Endothelial cell (in vitro differentiated cells): ENCODE results near the gene CPSF3. TPM values are rescaled to one million over a fixed set of nuclear protein-coding genes. Genes with fewer than 3 reads are reported as not detected.

ENCODE experiments used
- DNase-seq: peaks from one replicate; pipeline ENCODE4 v3.0.0; 2021; ENCODE audit warnings: low spot score
- H3K27ac Mint-ChIP-seq: one replicate; pipeline ENCODE4 v1.8.0; 2021; ENCODE audit warnings: mixed read lengths, inconsistent platforms; ENCODE audit not compliant: unreplicated experiment
- H3K27me3 Mint-ChIP-seq: one replicate; pipeline ENCODE4 v1.8.0; 2021; ENCODE audit warnings: mild to moderate bottlenecking, moderate library complexity, mixed read lengths, inconsistent platforms; ENCODE audit not compliant: unreplicated experiment
- H3K36me3 Mint-ChIP-seq: one replicate; pipeline ENCODE4 v1.8.0; 2021; ENCODE audit warnings: mild to moderate bottlenecking, low read depth, mixed read lengths, inconsistent platforms; ENCODE audit not compliant: unreplicated experiment
- H3K4me1 Mint-ChIP-seq: one replicate; pipeline ENCODE4 v1.8.0; 2021; ENCODE audit warnings: mild to moderate bottlenecking, mixed read lengths, inconsistent platforms; ENCODE audit not compliant: unreplicated experiment
- H3K4me3 Mint-ChIP-seq: one replicate; pipeline ENCODE4 v1.8.0; 2021; ENCODE audit warnings: mild to moderate bottlenecking, mixed read lengths, inconsistent platforms; ENCODE audit not compliant: unreplicated experiment
- H3K9me3 Mint-ChIP-seq: one replicate; pipeline ENCODE4 v1.8.0; 2021; ENCODE audit warnings: mixed read lengths, inconsistent platforms; ENCODE audit not compliant: unreplicated experiment
- CTCF ChIP-seq: fragments of 200-600 bp; sonication (generic); IDR thresholded peaks from one replicate; pipeline ENCODE4 v1.5.0; 2021; ENCODE audit warnings: antibody characterized with exemption; ENCODE audit not compliant: unreplicated experiment
- total RNA-seq: library from RNA; stranded (reverse); fragmentation: NEBNext Ultra II Directional; extraction: Animal tissue kit (Norgen Biotek cat#: 25700); gene quantifications from one replicate; pipeline ENCODE4 v1.2.1, GENCODE V29; 2021; ENCODE audit not compliant: unreplicated experiment

CPSF3 gene
- total RNA-seq, 1 donor from 2014 or later: 55.2 TPM

- DNase-seq: no peak
- no peaks in the 10 kb centered on the region for H3K27me3 Mint-ChIP-seq
- no peaks in the 10 kb centered on the region for H3K4me1 Mint-ChIP-seq
- no peak for TF ChIP-seq CTCF
- H3K27ac Mint-ChIP-seq: peak overlapping the region; percentile 24
- peaks cover 38% of the 10 kb centered on the region for H3K36me3 Mint-ChIP-seq
- H3K4me3 Mint-ChIP-seq: no peak overlapping the region
- H3K9me3 Mint-ChIP-seq: no peaks in the 10 kb centered on the region
Observed at GRCh38 chr2:9490789-9491188, 67.3 kb downstream of the CPSF3 start.

GRCh38 chr2:9492927-9493326 is 69.5 kb downstream of the CPSF3 start:
- TF ChIP-seq CTCF: no peak
- no peak for DNase-seq
- Mint-ChIP-seq H3K9me3 (no peaks in the 10 kb centered on the region), H3K27me3 (no peaks in the 10 kb centered on the region), H3K36me3 (peaks cover 41% of the 10 kb centered on the region), H3K4me3 (no peak overlapping the region), H3K27ac (no peak overlapping the region), H3K4me1 (no peaks in the 10 kb centered on the region)

- H3K9me3 Mint-ChIP-seq: no peaks in the 10 kb centered on the region
- no peak for DNase-seq
- no peak overlapping the region for H3K27ac Mint-ChIP-seq
- no peaks in the 10 kb centered on the region for H3K27me3 Mint-ChIP-seq
- H3K4me3 Mint-ChIP-seq: no peak overlapping the region
- H3K36me3 Mint-ChIP-seq: peaks cover 36% of the 10 kb centered on the region
- H3K4me1 Mint-ChIP-seq: no peaks in the 10 kb centered on the region
- TF ChIP-seq CTCF: no peak
Observed at GRCh38 chr2:9493478-9493877, 70.0 kb downstream of the CPSF3 start.

- DNase-seq: no peak
- Mint-ChIP-seq H3K36me3 (peaks cover 36% of the 10 kb centered on the region), H3K4me1 (no peaks in the 10 kb centered on the region), H3K9me3 (no peaks in the 10 kb centered on the region), H3K4me3 (peak overlapping the region; percentile 65), H3K27me3 (no peaks in the 10 kb centered on the region), H3K27ac (no peak overlapping the region)
- TF ChIP-seq CTCF: no peak
Observed at GRCh38 chr2:9494081-9494480, 70.6 kb downstream of the CPSF3 start.

GRCh38 chr2:9497017-9497416 is 73.6 kb downstream of the CPSF3 start:
- no peak for TF ChIP-seq CTCF
- no peak overlapping the region for H3K27ac Mint-ChIP-seq
- H3K4me3 Mint-ChIP-seq: no peak overlapping the region
- no peaks in the 10 kb centered on the region for H3K9me3 Mint-ChIP-seq
- H3K4me1 Mint-ChIP-seq: no peaks in the 10 kb centered on the region
- no peak for DNase-seq
- H3K36me3 Mint-ChIP-seq: peaks cover 29% of the 10 kb centered on the region
- H3K27me3 Mint-ChIP-seq: peaks cover 1% of the 10 kb centered on the region
